ENCODE measurements around the gene ITPRIPL2.

Gene ITPRIPL2

DNA sequence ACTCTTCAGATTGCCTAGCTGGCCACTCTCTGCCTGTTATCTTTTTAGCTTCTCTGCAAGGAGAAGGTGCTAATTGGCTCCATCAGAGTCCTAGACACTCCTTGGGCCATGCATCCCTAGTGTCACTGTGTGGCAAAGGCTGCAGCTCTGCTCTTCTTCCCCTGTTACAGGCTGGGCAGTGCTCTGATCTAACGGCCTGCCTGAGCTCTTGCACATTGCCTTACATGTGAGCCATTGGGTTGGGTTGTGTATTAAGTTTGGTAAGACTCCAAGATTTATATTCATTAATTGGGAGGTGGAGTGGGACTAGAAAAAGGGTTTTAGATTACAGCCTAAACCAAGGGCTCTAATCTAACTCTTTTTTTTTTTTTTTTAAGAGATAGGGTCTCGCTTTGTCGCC lies 31.2 kb downstream of the ITPRIPL2 start:
- ATAC-seq: no peak

DNA sequence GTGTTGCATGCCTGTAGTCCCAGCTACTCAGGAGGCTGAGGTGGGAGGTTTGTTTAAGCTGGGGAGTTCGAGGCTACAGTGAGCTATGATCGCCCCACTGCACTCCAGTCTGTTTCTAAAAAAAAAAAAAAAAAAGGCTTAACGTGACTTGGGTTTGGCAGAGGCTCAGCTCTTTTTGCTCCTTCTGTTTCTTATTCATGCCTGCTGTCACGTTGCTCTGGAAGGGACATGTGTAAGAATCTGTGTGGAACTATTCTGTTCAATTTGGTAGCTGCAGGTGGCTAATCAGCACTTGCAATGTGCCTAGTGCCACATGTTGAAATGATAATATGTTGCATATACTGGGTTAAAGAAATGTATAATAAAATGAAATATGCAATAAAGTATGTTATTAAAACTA lies 33.4 kb downstream of the ITPRIPL2 start:
- no peak for ATAC-seq

DNA sequence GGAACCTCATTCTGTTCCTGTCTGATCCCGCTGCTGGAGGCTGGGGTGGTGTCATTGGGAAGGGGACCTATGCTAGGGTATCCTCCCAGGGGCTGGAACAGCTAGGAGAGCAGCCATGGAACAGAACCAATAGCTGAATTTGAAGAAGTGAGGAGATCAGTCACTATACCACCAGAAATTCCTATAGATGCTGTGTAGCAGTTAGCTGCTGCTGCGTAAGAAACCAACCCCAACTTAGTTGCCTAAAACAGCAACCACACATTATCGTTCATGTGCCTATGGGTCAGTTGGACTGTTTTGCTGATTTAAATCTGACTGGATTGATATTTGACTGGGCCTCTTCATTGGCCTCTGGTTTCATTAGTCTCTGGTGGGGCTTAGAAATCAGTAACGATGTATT lies 33.9 kb downstream of the ITPRIPL2 start:
- ATAC-seq: no peak

DNA sequence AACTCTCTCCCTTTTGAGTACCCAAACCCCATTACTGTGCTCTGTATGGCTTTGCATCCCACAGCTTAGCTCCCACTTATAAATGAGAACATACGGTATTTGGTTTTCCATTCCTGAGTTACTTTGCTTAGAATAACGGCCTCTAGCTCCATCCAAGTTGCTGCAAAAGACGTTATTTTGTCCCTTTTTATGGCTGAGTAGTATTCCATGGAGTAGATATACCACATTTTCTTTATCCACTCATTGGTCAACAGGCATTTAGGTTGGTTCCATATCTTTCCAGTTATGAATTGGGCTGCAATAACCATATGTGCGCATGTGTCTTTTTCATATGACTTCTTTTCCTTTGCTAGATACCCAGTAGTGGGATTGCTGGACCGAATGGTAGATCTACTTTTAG lies 34.4 kb downstream of the ITPRIPL2 start:
- ATAC-seq: no peak

DNA sequence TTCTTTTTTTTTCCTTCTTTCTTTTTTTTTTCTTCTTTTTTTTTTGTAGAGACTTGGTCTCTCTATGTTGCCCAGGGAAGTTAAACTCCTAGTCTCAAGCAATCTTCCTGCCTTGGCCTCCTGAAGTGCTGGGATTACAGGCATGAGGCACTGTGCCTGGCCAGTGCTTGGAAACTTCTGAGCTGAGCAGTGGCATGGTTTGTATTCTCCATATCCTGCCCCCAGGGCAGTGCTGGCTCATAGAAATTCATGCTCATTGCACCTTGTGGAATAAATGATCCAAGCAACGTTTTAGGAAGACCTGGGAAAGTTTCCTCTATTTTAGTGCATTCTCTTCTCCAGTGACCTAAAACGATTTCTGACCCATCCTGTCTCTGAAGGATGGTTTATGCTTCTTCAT lies 37.5 kb downstream of the ITPRIPL2 start:
- no peak for ATAC-seq

DNA sequence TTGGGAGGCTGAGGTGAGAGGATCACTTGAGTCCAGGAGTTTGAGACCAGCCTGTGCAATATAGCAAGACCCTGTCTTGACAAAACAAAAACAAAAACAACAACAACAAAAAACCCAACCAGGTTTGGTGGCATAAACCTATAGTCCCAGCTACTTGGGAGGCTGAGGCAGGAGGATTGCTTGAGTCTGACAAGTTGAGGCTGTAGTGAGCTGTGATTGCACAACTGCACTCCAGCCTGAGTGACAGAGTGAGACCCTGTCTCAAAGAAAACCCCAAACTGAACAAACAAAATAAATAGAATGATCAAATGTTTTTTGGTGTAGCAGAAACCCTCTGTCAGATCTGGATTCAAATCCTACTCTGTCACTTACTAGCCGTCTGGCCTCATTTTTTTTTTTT lies 38.3 kb downstream of the ITPRIPL2 start:
- no peak for ATAC-seq

DNA sequence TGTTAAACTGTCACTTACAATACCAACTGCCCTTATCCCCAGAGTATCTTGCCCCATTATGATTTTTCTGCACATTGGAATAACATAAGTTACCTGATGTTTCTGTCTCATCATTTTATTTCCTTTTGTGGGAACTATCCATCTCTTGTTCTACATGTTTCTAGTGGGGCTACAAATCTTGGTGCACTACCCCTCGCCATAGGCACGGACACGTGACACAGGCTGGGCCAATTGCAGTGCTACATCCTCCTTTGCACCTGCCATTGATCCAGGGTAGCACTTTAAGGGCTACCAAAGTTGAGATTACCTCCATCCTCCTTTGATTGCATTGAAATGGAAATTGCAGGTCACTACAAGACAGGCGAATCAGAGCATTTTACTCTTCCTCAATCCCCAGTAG lies 40.1 kb downstream of the ITPRIPL2 start:
- ATAC-seq: no peak

DNA sequence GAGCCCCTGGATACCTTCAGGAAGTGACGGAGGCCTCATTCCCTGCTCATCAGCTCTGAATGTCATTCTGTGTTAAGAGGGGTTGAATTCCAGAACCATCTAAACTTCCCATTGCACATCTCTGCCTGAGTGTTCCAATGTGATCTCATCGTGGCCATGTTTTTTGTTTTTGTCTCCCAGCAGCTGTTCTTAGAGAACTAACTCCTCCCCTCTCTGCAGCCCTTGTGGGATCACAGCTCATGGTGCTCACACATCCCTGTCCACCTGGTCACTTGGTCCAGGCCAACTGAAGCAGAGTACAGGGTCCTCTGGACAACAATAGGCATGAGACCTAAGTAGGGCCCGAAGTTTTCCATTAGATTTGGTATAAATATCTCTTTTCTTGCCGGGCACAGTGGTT lies 48.3 kb downstream of the ITPRIPL2 start:
- ATAC-seq: no peak

DNA sequence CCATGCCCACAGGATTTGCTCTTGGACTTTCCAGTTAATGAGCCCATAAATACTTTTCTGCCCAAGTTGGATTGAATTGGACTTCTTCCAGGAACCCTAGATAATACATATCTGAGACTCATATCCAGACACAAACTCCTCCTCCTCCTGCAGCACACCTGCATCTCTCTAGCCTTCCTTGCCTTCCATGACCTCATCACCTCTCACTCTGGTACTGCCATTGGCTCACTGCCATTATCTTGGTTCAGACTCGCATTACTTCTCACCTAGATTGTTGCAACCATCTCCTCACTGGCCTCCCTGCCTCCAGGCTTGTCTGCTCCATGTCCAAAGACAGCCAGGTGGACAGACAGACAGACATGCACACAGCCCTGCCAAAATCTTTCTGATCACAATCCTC lies 49.5 kb downstream of the ITPRIPL2 start:
- ATAC-seq: no peak

DNA sequence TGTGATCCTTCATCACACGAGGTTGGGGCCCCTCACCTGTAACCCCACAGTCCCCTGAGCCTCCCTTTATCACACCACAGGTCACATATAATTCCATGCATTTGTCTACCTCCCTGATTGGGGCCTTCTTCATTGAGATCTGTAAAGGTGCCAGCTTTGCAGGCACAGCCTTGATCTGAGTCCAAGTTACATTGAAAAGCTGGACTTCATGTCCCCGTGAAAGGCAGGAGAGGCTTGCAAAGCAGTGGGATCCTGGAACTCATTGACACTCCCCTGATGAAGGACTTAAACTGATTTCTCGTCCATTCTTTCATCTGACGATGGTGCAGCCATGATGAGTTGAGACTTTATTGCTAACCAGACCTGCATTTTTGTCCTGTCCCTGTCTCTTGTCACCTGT lies 50.5 kb downstream of the ITPRIPL2 start:
- no peak for ATAC-seq

DNA sequence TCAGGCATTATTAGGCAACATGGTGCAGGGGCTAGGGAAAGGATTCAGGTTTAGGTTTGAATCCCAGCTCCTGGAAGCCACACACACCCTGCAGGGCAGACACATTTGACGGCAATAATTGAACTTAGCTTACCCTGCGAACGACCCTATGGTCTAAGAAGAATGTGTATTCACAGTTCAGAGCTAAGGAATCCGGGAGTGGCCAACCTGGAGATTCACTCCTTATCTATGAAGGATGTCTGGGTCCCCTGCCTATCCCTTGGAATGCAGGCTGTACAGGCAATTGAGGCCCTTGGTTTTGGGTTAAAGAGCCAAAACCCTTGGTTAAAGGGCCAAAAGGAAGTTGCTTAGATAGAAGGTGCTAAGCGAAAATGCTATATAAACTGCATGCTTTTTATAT lies 51.3 kb downstream of the ITPRIPL2 start:
- ATAC-seq: no peak

DNA sequence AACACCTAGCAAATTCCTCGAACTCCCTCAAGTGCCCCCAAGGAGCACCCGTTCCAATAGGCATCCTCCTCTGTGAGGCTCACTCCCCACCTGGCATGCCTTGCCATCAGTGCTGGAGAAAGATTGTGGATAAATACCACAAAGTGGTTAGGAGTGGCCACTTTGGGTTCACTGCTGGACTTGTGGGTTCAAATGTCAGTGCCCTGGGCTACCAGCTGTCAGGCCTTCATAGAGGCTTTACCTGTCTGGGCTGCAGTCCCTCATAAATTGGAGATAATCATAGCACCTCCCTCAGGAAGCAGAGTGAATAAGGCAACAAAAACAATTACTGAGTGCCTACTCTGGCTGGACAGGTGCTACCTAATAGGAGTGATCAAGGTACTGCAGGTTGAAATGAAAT lies 52.7 kb downstream of the ITPRIPL2 start:
- ATAC-seq: no peak

DNA sequence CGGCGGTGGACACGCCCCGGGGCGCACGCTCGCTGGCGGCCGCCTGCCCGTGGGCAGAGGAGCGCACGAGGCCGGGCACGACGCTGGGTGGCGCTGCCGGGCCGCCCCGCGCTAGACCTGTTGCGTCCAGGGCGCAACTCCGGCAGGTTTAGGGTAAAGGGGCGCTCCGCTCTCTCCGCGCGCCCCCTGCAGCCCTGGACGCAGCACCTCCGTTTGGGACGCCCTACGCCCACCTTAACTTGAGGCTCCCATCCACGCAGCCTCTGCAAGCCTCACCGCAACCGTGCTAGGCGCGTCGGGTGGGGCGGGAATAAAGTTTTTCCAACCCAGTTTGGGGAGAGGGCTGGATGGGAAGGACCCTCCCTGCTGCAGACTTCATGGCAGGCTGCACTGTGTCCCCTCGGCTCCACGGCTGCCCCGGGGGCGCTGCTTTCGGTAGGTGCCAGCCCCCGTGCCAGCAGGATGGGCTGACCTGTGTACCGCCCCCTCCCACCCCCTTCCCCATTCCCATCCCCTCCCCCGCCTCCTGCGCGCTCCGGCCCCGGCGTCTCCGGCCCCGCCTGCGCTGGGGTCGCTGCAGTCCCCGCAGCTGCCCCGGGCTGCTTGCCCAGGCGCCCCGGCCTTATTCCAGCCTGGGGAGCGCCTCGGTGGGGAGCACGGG lies 54.1 kb downstream of the ITPRIPL2 start, which contains the start of gene SYT17:
TSS of gene SYT17 (plus strand) at position 531 of the 661 bp plus-strand sequence. CDS start 407 bp downstream, outside the sequence.
- ATAC-seq: peak; percentile 48 to 49

DNA sequence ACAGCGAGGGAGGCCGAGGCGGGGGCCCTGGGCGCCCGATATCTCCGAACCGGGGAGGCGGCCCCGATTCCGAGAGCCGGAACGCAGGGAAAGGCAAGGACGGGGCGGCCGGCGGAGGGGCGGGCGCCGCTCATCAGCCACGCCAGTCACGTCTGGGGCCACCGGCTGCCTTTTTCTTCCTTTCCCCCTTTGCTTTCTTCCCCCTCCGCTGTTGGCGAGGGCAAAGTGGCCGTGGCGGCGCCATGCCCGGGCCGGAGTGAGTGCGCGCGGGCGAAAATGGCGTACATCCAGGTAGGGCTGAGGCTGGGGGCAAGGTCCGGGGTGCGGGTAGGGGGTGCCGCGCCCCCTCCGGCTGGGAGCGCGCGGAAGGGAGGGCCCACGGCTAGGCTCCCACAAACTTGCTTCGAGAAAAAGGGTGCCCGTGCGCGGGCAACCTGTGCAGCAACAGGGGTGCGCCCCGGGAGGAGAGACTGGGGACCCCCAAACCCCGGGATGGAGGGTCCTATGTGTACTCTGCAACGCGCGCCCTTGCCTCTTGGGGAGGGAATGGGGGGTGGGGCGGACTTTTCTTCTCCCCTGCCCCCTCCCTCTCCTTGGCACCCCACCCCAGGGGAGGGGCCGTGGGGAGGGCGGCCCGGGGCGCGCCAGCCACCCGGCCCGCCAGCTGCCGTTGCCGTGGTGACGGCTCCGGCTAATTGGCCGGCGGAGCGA lies 54.8 kb downstream of the ITPRIPL2 start:
- no peak for ATAC-seq

DNA sequence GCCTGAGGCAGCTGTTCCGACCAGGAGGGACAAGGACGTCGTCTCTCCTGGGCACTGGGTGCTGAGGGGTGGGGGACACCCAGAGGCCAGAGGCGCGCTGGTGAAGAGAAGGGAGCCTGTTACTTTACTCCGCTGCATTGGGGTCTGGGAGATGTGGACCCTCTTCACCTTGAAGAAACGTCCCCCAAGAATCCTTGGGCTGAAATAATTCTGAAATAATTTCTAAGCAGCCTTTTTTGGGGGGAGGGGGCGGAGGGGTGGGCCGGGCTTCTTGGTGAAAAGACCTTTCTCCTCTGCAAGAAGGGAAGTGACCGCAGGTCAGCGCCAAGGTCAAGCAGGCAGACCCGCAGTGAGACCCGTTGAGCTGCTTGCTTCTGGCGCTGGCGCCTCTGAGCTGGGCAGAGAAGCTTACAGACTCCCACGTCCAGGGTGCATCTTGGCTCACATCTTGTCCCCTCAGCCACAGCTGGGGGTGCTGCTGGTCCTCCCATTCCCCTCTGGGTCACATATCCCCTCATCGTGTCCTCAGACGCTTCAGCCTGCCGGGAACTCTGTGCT lies 55.4 kb downstream of the ITPRIPL2 start:
- no peak for ATAC-seq

DNA sequence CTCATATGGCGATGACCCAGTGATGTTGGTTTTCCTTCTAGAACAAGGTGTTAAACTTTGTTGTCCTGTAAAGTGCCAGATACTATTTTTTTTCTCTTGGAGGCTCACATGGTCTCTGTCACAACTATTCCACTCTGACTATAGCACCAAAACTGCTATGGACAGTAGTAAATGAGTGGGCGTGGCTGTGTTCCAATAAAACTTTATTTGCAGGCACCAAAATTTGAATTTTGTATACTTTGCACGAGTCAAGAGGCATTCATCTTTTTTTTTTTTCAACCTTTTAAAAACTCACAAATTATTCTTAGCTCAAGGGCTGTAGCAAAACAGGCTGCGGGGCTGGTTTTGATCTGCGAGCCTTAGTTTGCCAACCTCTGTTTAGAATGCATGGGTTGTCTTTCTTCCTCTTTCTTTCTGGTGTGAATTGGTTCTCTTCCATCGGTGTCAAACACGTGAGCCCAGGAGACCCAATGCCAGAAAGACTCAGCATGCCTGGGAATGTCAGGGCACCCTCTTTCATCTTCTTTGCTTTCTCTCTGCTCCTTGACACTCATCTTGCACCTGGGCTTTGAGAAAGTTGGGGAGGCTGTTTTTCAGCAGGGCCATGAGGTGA lies 56.4 kb downstream of the ITPRIPL2 start:
- no peak for ATAC-seq
